PFSK-1 (cell line): ENCODE measurements around the gene SLX1A.

Experiments used
- POLR2AphosphoS5 ChIP-seq: IDR thresholded peaks from 2 replicates; pipeline ENCODE4 v1.6.1; 2012; ENCODE audit warnings: low read depth, mild to moderate bottlenecking, control low read depth, low read length, moderate library complexity
- REST ChIP-seq, 2 experiments: IDR thresholded peaks; 2 replicates each; pipeline versions ENCODE4 v1.6.1 to v1.8.0; 2011 to 2012; ENCODE audit warnings: low read depth in 2 of 2, low read length in 2 of 2, control low read depth in 1 of 2, inconsistent platforms in 1 of 2, mild to moderate bottlenecking in 1 of 2, moderate library complexity in 1 of 2; ENCODE audit not compliant: insufficient read depth in 1 of 2
- SIN3A ChIP-seq: IDR thresholded peaks from 2 replicates; pipeline ENCODE4 v1.6.1; 2012; ENCODE audit warnings: mild to moderate bottlenecking, low read length, moderate library complexity, borderline replicate concordance; ENCODE audit not compliant: insufficient read depth
- TAF1 ChIP-seq: IDR thresholded peaks from 2 replicates; pipeline ENCODE4 v1.6.1; 2012; ENCODE audit warnings: low read length, control low read depth, borderline replicate concordance; ENCODE audit not compliant: insufficient read depth

GRCh38 chr16:30186782-30187555 is 6.7 kb upstream of the SLX1A start:
- no peak for TF ChIP-seq TAF1
- TF ChIP-seq SIN3A = no peak
- no peak for TF ChIP-seq POLR2AphosphoS5
- no peak for TF ChIP-seq REST (IDR thresholded peaks at IDR 0.05; ENCODE audit: insufficient read depth in 1 of 2, low read depth in 2 of 2, low read length in 2 of 2)
